DND-41 (cell line): ENCODE data around the gene LY6G6F.

Experiments used
- ATAC-seq: fragments of 200-7000 bp; cut with Tn5 transposase; 3 replicates; pipeline ENCODE4 v1.9.1; 2021; ENCODE audit warnings: low read depth; ENCODE audit not compliant: insufficient read depth
- DNase-seq: peaks from one replicate; pipeline ENCODE4 v3.0.0-alpha.2; 2020
- H2AFZ ChIP-seq: 2 replicates; pipeline ENCODE4 v1.6.0; 2012; ENCODE audit warnings: low read depth, low read length
- H3K27ac ChIP-seq: 2 replicates; pipeline ENCODE4 v1.5.1; 2012; ENCODE audit warnings: low read length, inconsistent platforms
- H3K27me3 ChIP-seq: fragments of 200-600 bp; sonication (generic); 2 replicates; pipeline ENCODE4 v1.6.0; 2012; ENCODE audit warnings: low read length, mild to moderate bottlenecking, inconsistent platforms; ENCODE audit not compliant: insufficient read depth, poor library complexity
- H3K36me3 ChIP-seq: 2 replicates; pipeline ENCODE4 v1.5.1; 2012; ENCODE audit warnings: low read length, inconsistent platforms; ENCODE audit not compliant: insufficient read depth
- H3K4me1 ChIP-seq: 2 replicates; pipeline ENCODE4 v1.5.1; 2012; ENCODE audit warnings: mild to moderate bottlenecking, low read length; ENCODE audit not compliant: insufficient read depth
- H3K4me2 ChIP-seq: 2 replicates; pipeline ENCODE4 v1.6.0; 2012; ENCODE audit warnings: mild to moderate bottlenecking, moderate library complexity, low read length, inconsistent platforms; ENCODE audit not compliant: insufficient read depth
- H3K4me3 ChIP-seq, 2 experiments: fragments of 200-600 bp in 1 of 2; shearing (Covaris generic) in 1 of 2; 2 replicates each; pipeline ENCODE4 v1.5.1; 2012 to 2016; ENCODE audit warnings: inconsistent platforms in 2 of 2, low read length in 2 of 2, mild to moderate bottlenecking in 2 of 2, low read depth in 1 of 2, moderate library complexity in 1 of 2
- H3K79me2 ChIP-seq: 2 replicates; pipeline ENCODE4 v1.6.0; 2012; ENCODE audit warnings: low read length, inconsistent platforms; ENCODE audit not compliant: insufficient read depth
- H3K9ac ChIP-seq: 2 replicates; pipeline ENCODE4 v1.6.0; 2012; ENCODE audit warnings: low read depth, mild to moderate bottlenecking, inconsistent platforms, low read length, moderate library complexity
- H3K9me3 ChIP-seq: 2 replicates; pipeline ENCODE4 v1.5.1; 2012; ENCODE audit warnings: low read length, moderate library complexity, mild to moderate bottlenecking, inconsistent platforms; ENCODE audit not compliant: insufficient read depth, severe bottlenecking
- H4K20me1 ChIP-seq: 2 replicates; pipeline ENCODE4 v1.6.0; 2012; ENCODE audit warnings: low read length; ENCODE audit not compliant: insufficient read depth
- CTCF ChIP-seq: IDR thresholded peaks from 2 replicates; pipeline ENCODE4 v1.5.1; 2012; ENCODE audit warnings: borderline replicate concordance, low read length, moderate library complexity, mild to moderate bottlenecking; ENCODE audit not compliant: poor library complexity, severe bottlenecking; ENCODE audit errors: extremely low read depth
- EZH2 ChIP-seq: IDR thresholded peaks from 3 replicates; pipeline ENCODE4 v1.6.1; 2012; ENCODE audit warnings: borderline replicate concordance, low read depth, mild to moderate bottlenecking, moderate library complexity, low read length, inconsistent platforms; ENCODE audit not compliant: severe bottlenecking

The LY6G6F gene

GRCh38 chr6:31691078-31691463 is 15.6 kb upstream of the LY6G6F start:
- DNase-seq, result no peak
- no peak for ATAC-seq
- H3K9me3 ChIP-seq, result no peaks in the 10 kb centered on the region
- no peak overlapping the region for H2AFZ ChIP-seq
- no peak overlapping the region for H3K9ac ChIP-seq
- no peaks in the 10 kb centered on the region for H3K4me1 ChIP-seq
- H3K27ac ChIP-seq, result no peak overlapping the region
- H3K79me2 ChIP-seq, result no peaks in the 10 kb centered on the region
- TF ChIP-seq CTCF (no peak), EZH2 (no peak)
- 0 out of 2 replicates have a peak, but pooled peaks cover 4% of the 10 kb centered on the region for H4K20me1 ChIP-seq
- H3K4me3 ChIP-seq, result no peak overlapping the region
- H3K27me3 ChIP-seq, result no peaks in the 10 kb centered on the region
- H3K36me3 ChIP-seq, result peaks cover 92% of the 10 kb centered on the region
- no peak overlapping the region for H3K4me2 ChIP-seq

- H3K79me2 ChIP-seq, result no peaks in the 10 kb centered on the region
- TF ChIP-seq CTCF, result no peak
- TF ChIP-seq EZH2, result no peak
- H3K36me3 ChIP-seq, result peaks cover 90% of the 10 kb centered on the region
- no peaks in the 10 kb centered on the region for H3K9me3 ChIP-seq
- ATAC-seq (no peak), DNase-seq (no peak)
- H3K9ac ChIP-seq, result no peak overlapping the region
- no peak overlapping the region for H3K27ac ChIP-seq
- no peaks in the 10 kb centered on the region for H3K27me3 ChIP-seq
- no peaks in the 10 kb centered on the region for H3K4me1 ChIP-seq
- no peak overlapping the region for H3K4me2 ChIP-seq
- 0 out of 2 replicates have a peak, but pooled peaks cover 4% of the 10 kb centered on the region for H4K20me1 ChIP-seq
- no peak overlapping the region for H2AFZ ChIP-seq
- H3K4me3 ChIP-seq, result no peak overlapping the region
Observed at GRCh38 chr6:31691564-31692108, 15.0 kb upstream of the LY6G6F start.

GRCh38 chr6:31692353-31692752 is 14.3 kb upstream of the LY6G6F start:
- TF ChIP-seq CTCF, result no peak
- TF ChIP-seq EZH2, result no peak
- no peaks in the 10 kb centered on the region; the same call in 1 of the 2 replicates for H3K79me2 ChIP-seq
- H3K27me3 ChIP-seq, result no peaks in the 10 kb centered on the region
- H3K4me2 ChIP-seq, result no peak overlapping the region
- peaks cover 91% of the 10 kb centered on the region for H3K36me3 ChIP-seq
- H2AFZ ChIP-seq, result no peak overlapping the region
- no peak overlapping the region for H3K4me3 ChIP-seq
- no peaks in the 10 kb centered on the region for H3K9me3 ChIP-seq
- no peak for DNase-seq
- H3K27ac ChIP-seq, result no peak overlapping the region
- no peak overlapping the region for H3K9ac ChIP-seq
- ATAC-seq, result no peak
- no peaks in the 10 kb centered on the region for H3K4me1 ChIP-seq
- 0 out of 2 replicates have a peak, but pooled peaks cover 4% of the 10 kb centered on the region for H4K20me1 ChIP-seq
